Left ventricle myocardium inferior (tissue), 1 donor: Measurements from ENCODE around the gene BANP. TPM values are rescaled to one million over a fixed set of nuclear protein-coding genes. Genes with fewer than 3 reads are reported as not detected.

Experiments
- DNase-seq: peaks from one replicate; pipeline ENCODE4 v3.0.0-alpha.2; 2020
- H3K27ac ChIP-seq: fragments of 200-600 bp; replicated peaks from 2 replicates; pipeline ENCODE4 v1.8.0; 2021
- H3K27me3 ChIP-seq: fragments of 200-600 bp; 2 replicates; pipeline ENCODE4 v1.8.0; 2021; ENCODE audit warnings: low read depth
- H3K36me3 ChIP-seq: fragments of 200-600 bp; 2 replicates; pipeline ENCODE4 v1.8.0; 2021
- H3K4me1 ChIP-seq: fragments of 200-600 bp; 2 replicates; pipeline ENCODE4 v1.8.0; 2021
- H3K4me3 ChIP-seq: fragments of 200-600 bp; 2 replicates; pipeline ENCODE4 v1.8.0; 2021; ENCODE audit warnings: mild to moderate bottlenecking, moderate library complexity
- H3K9me3 ChIP-seq: fragments of 200-600 bp; replicated peaks from 2 replicates; pipeline ENCODE4 v1.8.0; 2021
- CTCF ChIP-seq: fragments of 200-600 bp; IDR thresholded peaks from 2 replicates; pipeline ENCODE4 v1.8.0; 2021; ENCODE audit warnings: antibody characterized with exemption, mild to moderate bottlenecking, borderline replicate concordance
- intact Hi-C: fragments of 100-400 bp; cut with micrococcal nuclease; formaldehyde crosslinking; loops from one replicate; pipeline ENCODE4 v1.11.0; 2022
- total RNA-seq: library from RNA; stranded (reverse); fragmentation: NEBNext Ultra II Directional; extraction: Animal tissue kit (Norgen Biotek cat#: 25700); gene quantifications from one replicate; pipeline ENCODE4 v1.2.1, GENCODE V29; 2021
- donor health status: DM: no; HTN: yes; CAD: no; lungs with severe emphysema.

BANP gene
- total RNA-seq, 1 donor from 2014 or later = 12.6 TPM

GRCh38 chr16:88060524-88061219 lies 109.4 kb downstream of the BANP start:
- DNase-seq = no peak
- Histone ChIP-seq H3K27me3 (no peaks in the 10 kb centered on the region), H3K27ac (no peak overlapping the region), H3K36me3 (peaks cover 27% of the 10 kb centered on the region), H3K4me3 (no peak overlapping the region), H3K9me3 (no peaks in the 10 kb centered on the region), H3K4me1 (peaks cover 22% of the 10 kb centered on the region)
- TF ChIP-seq CTCF = no peak
- intact Hi-C loops = no loop called here

- DNase-seq = no peak
- intact Hi-C loops = no loop called here
- Histone ChIP-seq H3K27me3 (no peaks in the 10 kb centered on the region), H3K36me3 (peaks cover 26% of the 10 kb centered on the region), H3K9me3 (no peaks in the 10 kb centered on the region), H3K4me3 (no peak overlapping the region), H3K27ac (no peak overlapping the region), H3K4me1 (peaks cover 22% of the 10 kb centered on the region)
- TF ChIP-seq CTCF = no peak
These were observed 110.3 kb downstream of the BANP start for GRCh38 chr16:88061346-88062110.

- TF ChIP-seq CTCF = no peak
- no peaks in the 10 kb centered on the region for H3K9me3 ChIP-seq
These were observed 111.3 kb downstream of the BANP start for GRCh38 chr16:88062341-88063210.

GRCh38 chr16:88063211-88063773 lies 112.1 kb downstream of the BANP start:
- TF ChIP-seq CTCF = peak; percentile 46
- Histone ChIP-seq H3K4me3 (no peak overlapping the region), H3K27ac (peak overlapping the region; percentile 73), H3K4me1 (peaks cover 22% of the 10 kb centered on the region), H3K9me3 (no peaks in the 10 kb centered on the region), H3K36me3 (peaks cover 26% of the 10 kb centered on the region), H3K27me3 (no peaks in the 10 kb centered on the region)
- peak; percentile 44 for DNase-seq
- intact Hi-C loops = no loop called here

More at GRCh38 chr16:88062341-88063210, 111.3 kb downstream of the BANP start:
- no peak overlapping the region for H3K4me3 ChIP-seq
- H3K27ac ChIP-seq = peak overlapping the region; percentile 73
- no peaks in the 10 kb centered on the region for H3K27me3 ChIP-seq
- peaks cover 22% of the 10 kb centered on the region for H3K4me1 ChIP-seq
- intact Hi-C loops = no loop called here
- DNase-seq = peak; percentile 44
- peaks cover 26% of the 10 kb centered on the region for H3K36me3 ChIP-seq
